H1 (cell line): ENCODE results near the gene ZFP3. TPM values are rescaled to one million over a fixed set of nuclear protein-coding genes. Genes with fewer than 3 reads are reported as not detected.

Experiments
- ASH2L ChIP-seq: fragments of 200-600, 300-600 bp; sonication (generic); IDR thresholded peaks from one replicate; pipeline ENCODE4 v1.7.1; 2017; ENCODE audit warnings: low read length
- CBX5 ChIP-seq: fragments of 300-800, 300-1000 bp; sonication (generic); IDR thresholded peaks from 2 replicates; pipeline ENCODE4 v1.7.1; 2016; ENCODE audit warnings: antibody characterized with exemption, low read length, low read depth
- CBX8 ChIP-seq: fragments of 300-800, 300-1000 bp; sonication (generic); IDR thresholded peaks from 2 replicates; pipeline ENCODE4 v1.7.1; 2016; ENCODE audit warnings: low read depth, low read length, borderline replicate concordance
- CHD1 ChIP-seq: IDR thresholded peaks from 2 replicates; pipeline ENCODE4 v1.6.1; 2012; ENCODE audit warnings: low read depth, low read length, improper control_type of control experiment
- CHD2 ChIP-seq: IDR thresholded peaks from 2 replicates; pipeline ENCODE4 v1.6.1; 2012; ENCODE audit warnings: low read length, improper control_type of control experiment
- CREB1 ChIP-seq: IDR thresholded peaks from 2 replicates; pipeline ENCODE4 v1.6.1; 2012; ENCODE audit warnings: inconsistent platforms
- E2F6 ChIP-seq: IDR thresholded peaks from 2 replicates; pipeline ENCODE4 v1.6.1; 2012; ENCODE audit warnings: inconsistent platforms
- EZH2 ChIP-seq: fragments of 200-600 bp; sonication (generic); IDR thresholded peaks from 2 replicates; pipeline ENCODE4 v1.7.1; 2012; ENCODE audit warnings: low read depth, mild to moderate bottlenecking, moderate library complexity, low read length, inconsistent platforms; ENCODE audit not compliant: severe bottlenecking
- HDAC6 ChIP-seq: IDR thresholded peaks from one replicate; pipeline ENCODE4 v1.7.1; 2012; ENCODE audit warnings: low read depth, mild to moderate bottlenecking, inconsistent platforms, low read length, moderate library complexity
- JUN ChIP-seq: IDR thresholded peaks from 2 replicates; pipeline ENCODE4 v1.6.1; 2011; ENCODE audit warnings: low read depth, mild to moderate bottlenecking, improper control_type of control experiment, low read length
- KDM5A ChIP-seq: fragments of 200-600 bp; IDR thresholded peaks from 2 replicates; pipeline ENCODE4 v1.7.1; 2012; ENCODE audit warnings: mild to moderate bottlenecking, low read length, inconsistent platforms, mixed read lengths
- MAX ChIP-seq: IDR thresholded peaks from 2 replicates; pipeline ENCODE4 v1.6.1; 2012; ENCODE audit warnings: inconsistent platforms
- RAD21 ChIP-seq, 2 experiments: IDR thresholded peaks in 1 of 2; conservative IDR thresholded peaks in 1 of 2; 2 replicates each; pipeline ENCODE4 v1.6.1; 2011; ENCODE audit warnings: low read depth in 2 of 2, low read length in 2 of 2, improper control_type of control experiment in 1 of 2, inconsistent platforms in 1 of 2, mild to moderate bottlenecking in 1 of 2, moderate library complexity in 1 of 2
- SAP30 ChIP-seq: fragments of 300-600 bp; sonication (generic); IDR thresholded peaks from 2 replicates; pipeline ENCODE4 v1.7.1; 2012; ENCODE audit warnings: low read length, moderate library complexity, mild to moderate bottlenecking, inconsistent platforms; ENCODE audit not compliant: insufficient read depth, insufficient replicate concordance
- SIN3A ChIP-seq, 2 experiments: IDR thresholded peaks in 1 of 2; conservative IDR thresholded peaks in 1 of 2; 2 replicates each; pipeline ENCODE4 v1.6.1; 2011 to 2012; ENCODE audit warnings: low read length in 2 of 2, improper control_type of control experiment in 1 of 2, low read depth in 1 of 2, mild to moderate bottlenecking in 1 of 2
- SIRT6 ChIP-seq: IDR thresholded peaks from one replicate; pipeline ENCODE4 v1.7.1; 2012; ENCODE audit warnings: low read length, inconsistent platforms
- SIX5 ChIP-seq: IDR thresholded peaks from 2 replicates; pipeline ENCODE4 v1.6.1; 2011; ENCODE audit warnings: mild to moderate bottlenecking, low read depth, low read length
- SP1 ChIP-seq: IDR thresholded peaks from 2 replicates; pipeline ENCODE4 v1.6.1; 2011; ENCODE audit warnings: low read depth, low read length
- SP2 ChIP-seq: IDR thresholded peaks from 2 replicates; pipeline ENCODE4 v1.6.1; 2012; ENCODE audit warnings: mild to moderate bottlenecking, low read length, inconsistent platforms
- USF2 ChIP-seq: IDR thresholded peaks from 2 replicates; pipeline ENCODE4 v1.6.1; 2011; ENCODE audit warnings: low read length, improper control_type of control experiment
- polyA plus RNA-seq, 7 experiments: library from polyadenylated mRNA; depleted of rRNA in 3 of 7; stranded (reverse) in 5 of 7; unstranded in 2 of 7; fragments of >200 nt in 5 of 7; fragments of 200-250 nt in 2 of 7; gene quantifications; 1 replicate in 5 of 7; 2 replicates in 1 of 7; 4 replicates in 1 of 7; pipeline versions ENCODE4 v1.2.1 to v1.2.3, GENCODE V29; 2011 to 2013; ENCODE audit warnings: missing spikeins in 2 of 7, mixed read lengths in 2 of 7
- total RNA-seq: library from RNA; stranded (reverse); fragmentation: NEBNext Ultra II Directional; extraction: Animal tissue kit (Norgen Biotek cat#: 25700); gene quantifications from 2 replicates; pipeline ENCODE4 v1.2.1, GENCODE V29; 2021

Gene ZFP3
- total and polyA plus RNA-seq, 2 of the 8 experiments (the other 6 are each of a cell fraction or from before 2014, with no cell fraction given): 0.15 to 0.44 TPM

GRCh38 chr17:5097101-5097834, 19.0 kb downstream of the ZFP3 start (continued):
- TF ChIP-seq KDM5A (no peak), CBX5 (no peak), ASH2L (peak; percentile 59), SP1 (no peak), HDAC6 (no peak), RAD21 (IDR thresholded peaks at IDR 0.05 in 1 of 2, conservative IDR thresholded peaks at IDR 0.05 in 1 of 2; ENCODE audit: low read depth in 2 of 2, low read length in 2 of 2) (0 out of 4 replicates have a peak, but pooled peaks of 1 of the 2 experiments have one; percentile 10), E2F6 (peak; percentile 96), EZH2 (no peak), SAP30 (no peak), SIN3A (conservative IDR thresholded peaks at IDR 0.05 in 1 of 2, IDR thresholded peaks at IDR 0.05 in 1 of 2; ENCODE audit: low read depth in 1 of 2, low read length in 2 of 2) (0 out of 4 replicates have a peak, but pooled peaks of 1 of the 2 experiments have one; percentile 29), USF2 (0 out of 2 replicates have a peak, but pooled peaks have one; percentile 18), MAX (peak; percentile 99), SIX5 (no peak), CHD1 (no peak), CBX8 (no peak), CHD2 (no peak), SP2 (peak; percentile 88), SIRT6 (no peak), CREB1 (peak; percentile 76), JUN (no peak)
